NCI-H1694 (cell line): ENCODE data around the gene HINT3.
"Not testable (repeated sequence)": the region's sequence is repeated elsewhere in the genome, so short reads cannot be mapped to it uniquely, and the experiment has no call there.

ENCODE experiments used
- DNase-seq: peaks from one replicate; lab custom pipeline; 2025; lab: John Stamatoyannopoulos, UW

Gene HINT3

DNA sequence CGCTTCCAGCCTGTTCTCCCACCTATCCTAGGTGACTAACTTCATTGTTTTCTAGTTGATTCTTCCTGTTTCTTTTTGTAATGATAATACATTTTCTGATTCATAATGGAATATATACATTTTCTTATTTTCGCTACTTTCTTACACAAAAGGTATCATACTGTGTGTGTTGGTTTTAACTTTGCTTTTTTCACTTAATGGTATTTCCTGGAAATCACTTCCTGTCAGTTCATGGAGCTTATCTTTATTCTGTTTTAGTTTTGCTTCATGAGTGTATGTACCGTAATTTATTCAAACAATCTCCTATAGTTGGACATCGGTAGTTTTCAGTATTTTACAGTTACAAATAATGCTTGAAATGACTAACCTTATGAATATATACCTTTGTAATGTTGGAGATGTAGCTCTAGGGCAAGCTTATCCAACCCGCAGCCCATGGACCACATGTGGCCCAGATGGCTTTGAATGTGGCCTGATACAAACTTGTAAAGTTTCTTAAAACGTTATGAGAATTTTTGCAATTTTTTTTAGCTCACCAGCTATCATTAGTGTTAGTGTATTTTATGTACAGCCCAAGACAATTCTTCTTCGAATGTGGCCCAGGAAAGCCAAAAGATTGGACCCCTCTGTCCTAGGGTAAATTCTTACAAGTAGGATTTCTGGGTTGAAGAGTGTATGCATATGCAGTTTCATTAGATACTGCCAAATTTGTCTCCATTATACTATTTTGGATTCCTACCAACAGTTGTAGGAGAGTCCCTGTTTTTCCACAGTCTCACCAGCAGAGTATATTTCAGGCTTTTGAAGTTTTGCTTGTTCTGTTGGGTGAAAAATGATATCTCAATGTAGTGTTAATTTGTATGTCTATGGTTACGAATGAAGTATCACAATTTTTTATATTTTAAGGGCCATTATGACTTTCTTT is 46.4 kb downstream of the HINT3 start:
- no peak for DNase-seq

DNA sequence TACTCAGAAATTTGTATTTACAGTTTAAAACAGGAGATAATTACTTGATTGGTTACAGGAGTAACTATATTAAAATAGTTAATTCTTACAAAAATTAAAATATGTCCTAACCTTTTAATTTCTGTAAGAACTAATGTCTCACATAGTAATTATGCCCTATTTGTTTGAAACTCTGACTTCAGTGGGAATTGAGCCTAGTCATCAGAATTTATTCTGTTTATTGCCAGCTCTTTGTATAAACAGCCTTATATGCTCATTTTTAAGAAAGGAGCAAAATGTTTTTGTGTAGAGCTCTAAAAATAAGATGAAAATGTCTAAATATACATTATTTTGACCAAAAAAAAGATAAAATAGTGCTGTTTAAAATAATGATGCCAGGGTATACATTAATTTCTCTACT is 51.2 kb downstream of the HINT3 start:
- no peak for DNase-seq

DNA sequence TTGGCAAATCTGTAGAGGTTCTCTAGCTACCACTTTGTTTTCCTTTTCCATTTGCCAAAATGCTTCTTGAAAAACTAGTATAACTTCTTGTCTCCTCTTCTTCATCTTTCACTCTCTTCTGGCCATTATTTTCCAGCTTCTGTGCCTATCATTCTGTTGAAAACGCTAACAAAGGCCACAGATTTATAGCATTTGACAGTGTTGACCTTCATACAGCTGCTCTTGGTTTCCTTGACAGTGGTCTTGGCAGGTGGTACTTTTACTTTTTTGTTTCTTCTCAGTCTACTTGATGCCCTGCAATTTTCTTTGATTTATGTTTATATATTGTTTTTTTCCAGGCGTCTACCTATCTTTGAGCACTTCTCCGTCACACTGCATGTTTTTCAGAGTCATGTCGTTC is 53.5 kb downstream of the HINT3 start:
- no peak for DNase-seq

GRCh38 chr6:126015863-126016262 is 59.3 kb downstream of the HINT3 start:
- DNase-seq, result no peak

- DNase-seq, result no peak
Measured at GRCh38 chr6:126016591-126016990, 60.0 kb downstream of the HINT3 start.

DNA sequence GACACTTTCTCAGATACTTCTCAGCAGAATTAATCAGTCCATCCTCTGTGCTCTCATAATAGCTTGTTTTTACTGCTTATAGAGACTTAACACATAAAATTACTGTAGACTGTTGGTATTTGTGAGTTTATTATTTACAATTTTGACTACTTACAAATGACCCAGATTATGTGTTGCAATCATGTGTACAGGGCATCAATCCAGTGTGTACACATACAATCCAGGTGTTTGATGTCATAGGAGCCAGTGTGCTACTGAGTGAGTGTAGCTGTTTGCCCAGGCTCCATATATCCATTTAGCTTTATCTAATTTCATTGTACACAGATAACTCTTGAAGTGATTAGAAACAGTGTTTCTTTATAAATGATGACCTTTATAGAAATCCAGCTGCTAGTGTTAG is 61.1 kb downstream of the HINT3 start:
- no peak for DNase-seq

DNA sequence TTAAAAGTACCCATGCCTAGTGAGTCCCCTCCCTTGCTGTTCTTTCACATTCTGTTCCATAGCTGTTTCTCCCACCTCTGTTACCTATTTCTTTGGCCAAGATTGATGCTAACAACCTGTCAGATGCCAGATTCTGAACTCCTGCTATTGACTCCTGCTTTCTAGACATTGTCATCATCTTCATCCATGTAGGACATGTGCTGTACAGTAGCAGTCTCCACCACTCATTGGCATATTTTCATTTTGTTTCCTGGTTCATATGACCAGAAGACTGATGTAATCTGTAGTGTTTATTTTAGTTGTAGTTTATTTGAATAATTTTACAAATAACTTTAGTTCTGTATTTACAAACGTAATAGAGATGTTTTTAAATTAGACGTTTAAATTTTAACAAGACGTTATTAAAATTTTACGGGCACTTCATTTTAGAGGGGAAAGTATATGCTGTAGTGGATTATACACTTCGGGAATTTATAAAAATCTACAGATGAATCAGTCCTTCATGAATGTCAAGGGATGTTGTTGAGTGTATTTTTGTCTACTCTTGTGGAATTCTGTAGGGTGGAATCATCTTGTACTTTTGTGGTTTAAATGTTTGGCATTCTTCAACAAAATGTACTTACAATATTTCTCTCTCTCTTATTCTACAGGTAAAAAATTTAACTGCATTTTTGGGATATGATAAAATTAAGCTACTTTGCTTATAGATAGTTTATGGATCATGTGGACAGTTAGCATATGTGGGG is 63.9 kb downstream of the HINT3 start:
- no peak for DNase-seq

DNA sequence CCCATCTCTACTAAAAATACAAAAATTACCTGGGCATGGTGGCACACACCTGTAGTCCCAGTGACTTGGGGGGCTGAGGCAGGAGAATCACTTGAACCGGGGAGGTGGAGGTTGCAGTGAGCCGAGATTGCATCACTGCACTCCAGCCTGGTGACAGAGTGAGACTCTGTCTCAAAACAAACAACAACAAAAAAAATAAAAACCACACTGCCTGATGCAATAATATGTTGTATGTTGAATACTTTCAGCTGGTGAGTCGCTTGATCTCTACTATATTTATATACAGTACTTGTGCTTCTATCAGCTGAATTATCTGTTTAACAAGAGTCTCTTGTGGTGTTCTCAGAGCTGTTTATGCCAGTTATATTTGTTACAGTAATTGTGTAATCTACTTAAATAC is 66.9 kb downstream of the HINT3 start:
- DNase-seq, result not testable (repeated sequence)

GRCh38 chr6:126026001-126026400 is 69.4 kb downstream of the HINT3 start:
- DNase-seq, result no peak

GRCh38 chr6:126027601-126028000 is 71.0 kb downstream of the HINT3 start:
- no peak for DNase-seq
